H1 (cell line): ENCODE measurements around the gene PHOSPHO1. TPM values are rescaled to one million over a fixed set of nuclear protein-coding genes. Genes with fewer than 3 reads are reported as not detected.

Experiments used
- CTCF ChIA-PET: fragments of 300-600 bp; sonication (Branson Sonifier 250); formaldehyde crosslinking; loops from one replicate; lab custom pipeline; 2021; ENCODE audit not compliant: partially characterized antibody; lab: Charles Lee
- POLR2A ChIA-PET: fragments of 300-600 bp; sonication (Branson Sonifier 250); formaldehyde crosslinking; loops from one replicate; lab custom pipeline; 2021; ENCODE audit warnings: inconsistent platforms; ENCODE audit not compliant: partially characterized antibody; lab: Charles Lee
- DNase-seq, 2 experiments: peaks; one replicate each; pipeline versions ENCODE4 v3.0.0 to v3.0.0-alpha.2; 2010 to 2022; ENCODE audit warnings: low spot score in 2 of 2, low read depth in 1 of 2, mixed read lengths in 1 of 2
- FAIRE-seq: peaks from 2 replicates; lab custom pipeline; 2011; peaks lifted over from hg19 to GRCh38; lab: Jason Lieb, UNC
- H2AFZ ChIP-seq: 2 replicates; pipeline ENCODE4 v1.8.1; 2012; ENCODE audit warnings: low read length, inconsistent platforms
- H2AK5ac ChIP-seq: 2 replicates; pipeline ENCODE4 v1.6.1; 2013; ENCODE audit warnings: low read depth, low read length
- H2BK120ac ChIP-seq: replicated peaks from 2 replicates; pipeline ENCODE3; 2013; ENCODE audit warnings: low read depth, low read length, inconsistent platforms
- H2BK12ac ChIP-seq: 2 replicates; pipeline ENCODE4 v1.6.1; 2013; ENCODE audit warnings: low read depth, low read length
- H2BK15ac ChIP-seq: 2 replicates; pipeline ENCODE4 v1.6.1; 2013; ENCODE audit warnings: low read length
- H2BK20ac ChIP-seq: 2 replicates; pipeline ENCODE4 v1.6.1; 2013; ENCODE audit warnings: low read length
- H2BK5ac ChIP-seq: 2 replicates; pipeline ENCODE4 v1.6.1; 2013; ENCODE audit warnings: low read depth, low read length
- H3K14ac ChIP-seq: 2 replicates; pipeline ENCODE4 v1.6.1; 2013; ENCODE audit warnings: inconsistent platforms; ENCODE audit not compliant: insufficient read length
- H3K18ac ChIP-seq: 2 replicates; pipeline ENCODE4 v1.6.1; 2013; ENCODE audit warnings: low read length; ENCODE audit errors: extremely low read depth
- H3K23ac ChIP-seq: 2 replicates; pipeline ENCODE4 v1.6.1; 2013; ENCODE audit warnings: inconsistent platforms; ENCODE audit not compliant: insufficient read length
- H3K23me2 ChIP-seq: 2 replicates; pipeline ENCODE4 v1.6.1; 2013; ENCODE audit warnings: low read depth, low read length
- H3K27ac ChIP-seq: 2 replicates; pipeline ENCODE4 v1.6.1; 2011; ENCODE audit warnings: low read depth, low read length, inconsistent platforms
- H3K27me3 ChIP-seq, 4 experiments: replicated peaks in 1 of 4; 1 replicate in 1 of 4; 2 replicates in 3 of 4; pipeline versions ENCODE4 v1.6.1 to v1.8.1; 2011 to 2013; ENCODE audit warnings: low read length in 3 of 4, mild to moderate bottlenecking in 3 of 4, inconsistent platforms in 2 of 4, mixed read lengths in 2 of 4, moderate library complexity in 1 of 4; ENCODE audit not compliant: control insufficient read depth in 3 of 4, insufficient read depth in 3 of 4; ENCODE audit errors: extremely low read depth in 1 of 4
- H3K36me3 ChIP-seq, 4 experiments: 2 replicates each; pipeline versions ENCODE4 v1.6.1 to v1.8.1; 2011 to 2013; ENCODE audit warnings: mild to moderate bottlenecking in 4 of 4, low read length in 3 of 4, moderate library complexity in 2 of 4, control low read depth in 1 of 4, inconsistent platforms in 1 of 4; ENCODE audit not compliant: insufficient read depth in 4 of 4, control insufficient read depth in 2 of 4
- H3K4ac ChIP-seq: replicated peaks from 2 replicates; pipeline ENCODE3; 2013; ENCODE audit warnings: low read length, low read depth, mixed read lengths, inconsistent platforms; ENCODE audit not compliant: insufficient read length
- H3K4me1 ChIP-seq, 4 experiments: replicated peaks in 1 of 4; 1 replicate in 1 of 4; 2 replicates in 3 of 4; pipeline versions ENCODE4 v1.6.1 to v1.8.1; 2011 to 2013; ENCODE audit warnings: low read length in 3 of 4, inconsistent platforms in 2 of 4, mixed read lengths in 1 of 4; ENCODE audit not compliant: insufficient read depth in 4 of 4, control insufficient read depth in 3 of 4
- H3K4me2 ChIP-seq, 2 experiments: 2 replicates each; pipeline versions ENCODE4 v1.6.1 to v1.8.1; 2011 to 2013; ENCODE audit warnings: low read depth in 2 of 2, low read length in 2 of 2, control low read depth in 1 of 2, inconsistent platforms in 1 of 2, mild to moderate bottlenecking in 1 of 2; ENCODE audit not compliant: insufficient read depth in 1 of 2
- H3K4me3 ChIP-seq, 4 experiments: fragments of 200-600, 300-600 bp in 1 of 4; sonication (generic), shearing (Covaris generic), sonication (Bioruptor Twin) in 1 of 4; 2 replicates each; pipeline versions ENCODE4 v1.5.1 to v1.8.1; 2011 to 2016; ENCODE audit warnings: low read length in 4 of 4, low read depth in 3 of 4, control low read depth in 2 of 4, inconsistent platforms in 2 of 4, mild to moderate bottlenecking in 2 of 4, mixed read lengths in 1 of 4, moderate library complexity in 1 of 4; ENCODE audit not compliant: insufficient read depth in 2 of 4; ENCODE audit errors: extremely low read depth in 1 of 4
- H3K56ac ChIP-seq: replicated peaks from 2 replicates; pipeline ENCODE3; 2013; ENCODE audit warnings: low read depth, mild to moderate bottlenecking, mixed read lengths, low read length, inconsistent platforms; ENCODE audit not compliant: insufficient read length
- H3K79me1 ChIP-seq: 2 replicates; pipeline ENCODE4 v1.6.1; 2013; ENCODE audit warnings: low read depth, low read length, control low read depth
- H3K79me2 ChIP-seq, 2 experiments: 2 replicates each; pipeline versions ENCODE4 v1.6.1 to v1.8.1; 2012 to 2013; ENCODE audit warnings: low read length in 2 of 2, mild to moderate bottlenecking in 2 of 2, inconsistent platforms in 1 of 2; ENCODE audit not compliant: insufficient read depth in 2 of 2, control insufficient read depth in 1 of 2
- H3K9ac ChIP-seq, 4 experiments: replicated peaks in 1 of 4; 1 replicate in 1 of 4; 2 replicates in 3 of 4; pipeline versions ENCODE4 v1.6.1 to v1.8.1; 2011 to 2013; ENCODE audit warnings: low read depth in 3 of 4, low read length in 3 of 4, control low read depth in 2 of 4, mild to moderate bottlenecking in 2 of 4, moderate library complexity in 2 of 4, inconsistent platforms in 1 of 4; ENCODE audit errors: extremely low read depth in 1 of 4
- H3K9me3 ChIP-seq, 2 experiments: 2 replicates each; pipeline versions ENCODE4 v1.6.1 to v1.8.1; 2012 to 2013; ENCODE audit warnings: mild to moderate bottlenecking in 2 of 2, moderate library complexity in 2 of 2, control low read depth in 1 of 2, inconsistent platforms in 1 of 2, low read depth in 1 of 2, low read length in 1 of 2, mixed read lengths in 1 of 2; ENCODE audit not compliant: insufficient read depth in 2 of 2
- H4K20me1 ChIP-seq, 2 experiments: replicated peaks in 1 of 2; 2 replicates each; pipeline versions ENCODE3 to v1.8.1; 2011 to 2013; ENCODE audit warnings: inconsistent platforms in 2 of 2, low read length in 2 of 2, mild to moderate bottlenecking in 1 of 2; ENCODE audit not compliant: insufficient read depth in 2 of 2, control insufficient read depth in 1 of 2
- H4K5ac ChIP-seq: 2 replicates; pipeline ENCODE4 v1.6.1; 2013; ENCODE audit warnings: low read length, low read depth, mixed read lengths, inconsistent platforms; ENCODE audit not compliant: insufficient read length
- H4K8ac ChIP-seq: 2 replicates; pipeline ENCODE4 v1.8.0; 2013; ENCODE audit warnings: mild to moderate bottlenecking, moderate library complexity, low read length, inconsistent platforms; ENCODE audit not compliant: insufficient read depth; ENCODE audit errors: extremely low read depth
- H4K91ac ChIP-seq: replicated peaks from 2 replicates; pipeline ENCODE3; 2013; ENCODE audit warnings: low read length, mixed read lengths, inconsistent platforms; ENCODE audit not compliant: insufficient read length
- CHD1 ChIP-seq: IDR thresholded peaks from 2 replicates; pipeline ENCODE4 v1.6.1; 2012; ENCODE audit warnings: low read depth, low read length, improper control_type of control experiment
- CTBP2 ChIP-seq: IDR thresholded peaks from 2 replicates; pipeline ENCODE4 v1.7.0; 2011; ENCODE audit warnings: borderline replicate concordance, mild to moderate bottlenecking, moderate library complexity, mixed read lengths, low read length; ENCODE audit not compliant: insufficient read depth, insufficient read length
- CTCF ChIP-seq, 3 experiments: IDR thresholded peaks; 1 replicate in 2 of 3; 2 replicates in 1 of 3; pipeline versions ENCODE4 v1.5.1 to v1.6.1; 2011; ENCODE audit warnings: low read length in 3 of 3, mild to moderate bottlenecking in 3 of 3, inconsistent platforms in 2 of 3, low read depth in 1 of 3, moderate library complexity in 1 of 3; ENCODE audit not compliant: insufficient read depth in 1 of 3; ENCODE audit errors: control extremely low read depth in 1 of 3
- KDM1A ChIP-seq: fragments of 200-600, 300-600 bp; sonication (generic); IDR thresholded peaks from 2 replicates; pipeline ENCODE4 v1.7.1; 2016; ENCODE audit warnings: mild to moderate bottlenecking, low read length, borderline replicate concordance
- PHF8 ChIP-seq: fragments of 200-600 bp; sonication (generic); conservative IDR thresholded peaks from 2 replicates; pipeline ENCODE4 v1.7.1; 2012; ENCODE audit warnings: low read depth, mild to moderate bottlenecking, inconsistent platforms, low read length, moderate library complexity
- POU5F1 ChIP-seq: IDR thresholded peaks from 2 replicates; pipeline ENCODE4 v1.6.1; 2011; ENCODE audit warnings: low read depth, mild to moderate bottlenecking, low read length, moderate library complexity
- RBBP5 ChIP-seq: IDR thresholded peaks from 2 replicates; pipeline ENCODE4 v1.7.1; 2012; ENCODE audit warnings: low read depth, mild to moderate bottlenecking, inconsistent platforms, low read length, moderate library complexity, borderline replicate concordance
- SIX5 ChIP-seq: IDR thresholded peaks from 2 replicates; pipeline ENCODE4 v1.6.1; 2011; ENCODE audit warnings: mild to moderate bottlenecking, low read depth, low read length
- WGBS, 2 experiments: shearing (Covaris generic) in 1 of 2; methylation state at CpG; one replicate each; pipeline versions ENCODE4 v1.1.6 to v1.1.7; 2013 to 2015; ENCODE audit warnings: low lambda C conversion rate in 2 of 2, mixed read lengths in 2 of 2, inconsistent platforms in 1 of 2, low coverage in 1 of 2, missing lambda C conversion rate in 1 of 2; ENCODE audit not compliant: insufficient replicate concordance in 2 of 2, insufficient coverage in 1 of 2, insufficient read length in 1 of 2; ENCODE audit errors: extremely low coverage in 1 of 2, missing lambda C conversion rate in 1 of 2; 5-methylcytosine and 5-hydroxymethylcytosine counted together
- polyA plus RNA-seq, 7 experiments: library from polyadenylated mRNA; depleted of rRNA in 3 of 7; stranded (reverse) in 5 of 7; unstranded in 2 of 7; fragments of >200 nt in 5 of 7; fragments of 200-250 nt in 2 of 7; gene quantifications; 1 replicate in 5 of 7; 2 replicates in 1 of 7; 4 replicates in 1 of 7; pipeline versions ENCODE4 v1.2.1 to v1.2.3, GENCODE V29; 2011 to 2013; ENCODE audit warnings: missing spikeins in 2 of 7, mixed read lengths in 2 of 7
- total RNA-seq: library from RNA; stranded (reverse); fragmentation: NEBNext Ultra II Directional; extraction: Animal tissue kit (Norgen Biotek cat#: 25700); gene quantifications from 2 replicates; pipeline ENCODE4 v1.2.1, GENCODE V29; 2021
- TF ChIP-seq, protein P1 (sequence below): IDR thresholded peaks from 2 replicates; pipeline ENCODE4 v1.6.1; 2012; ENCODE audit warnings: inconsistent platforms

The PHOSPHO1 gene
- total and polyA plus RNA-seq, 2 of the 8 experiments (the other 6 are each of a cell fraction or from before 2014, with no cell fraction given) = 0.34 to 0.45 TPM

DNA sequence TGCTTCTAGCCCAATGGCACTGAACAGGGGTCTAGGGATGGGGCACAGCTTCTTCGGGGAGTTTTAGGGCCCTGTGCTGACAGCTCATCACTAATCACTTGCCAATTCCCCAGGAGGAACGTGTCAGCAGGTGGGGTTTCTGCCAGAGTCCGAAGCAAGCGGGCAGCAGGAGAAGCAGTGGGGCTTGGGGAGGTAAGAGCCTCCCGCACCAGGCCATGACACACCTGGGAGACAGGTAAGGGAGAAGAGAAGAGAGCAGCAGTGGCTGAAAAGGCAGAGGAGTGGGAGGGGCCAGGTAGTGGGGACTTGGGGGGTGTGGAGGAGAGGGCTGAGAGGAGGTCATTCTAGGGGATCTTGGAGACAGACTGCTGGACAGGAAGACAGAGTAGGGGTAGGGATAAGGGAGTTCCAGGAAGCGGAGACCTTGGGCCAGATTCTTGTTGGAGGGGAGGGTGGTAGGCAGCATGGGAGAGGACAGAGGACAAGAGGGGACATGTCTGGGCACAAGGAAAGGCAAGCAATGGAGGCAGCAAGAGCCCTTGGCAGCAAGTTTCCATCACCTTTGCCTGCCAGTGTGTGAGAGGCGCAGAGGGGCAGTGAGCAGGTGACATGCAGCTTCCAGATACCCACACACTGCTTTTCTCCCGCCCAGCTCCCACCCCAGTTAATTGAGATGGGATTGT, 4.9 kb downstream of the PHOSPHO1 start:
- Histone ChIP-seq H3K9ac (no peak overlapping the region), H2BK20ac (peak overlapping the region; percentile 61; the same call in 1 of the 2 replicates), H4K20me1 (peaks cover 0 to 3% of the 10 kb centered on the region in 2 experiments), H2BK15ac (peak overlapping the region; percentile 97), H3K79me1 (no peaks in the 10 kb centered on the region), H3K4me3 (no peak overlapping the region), H3K23me2 (peaks cover 24% of the 10 kb centered on the region; the same call in 1 of the 2 replicates), H3K4me1 (peaks cover 0 to 8% (median 6%) of the 10 kb centered on the region in 4 experiments; a peak in 3 of 7 replicates), H3K4ac (no peak overlapping the region), H4K8ac (no peak overlapping the region), H3K27ac (no peak overlapping the region), H3K9me3 (no peaks in the 10 kb centered on the region), H4K91ac (no peak overlapping the region), H2BK120ac (no peak overlapping the region), H3K36me3 (no peaks in the 10 kb centered on the region), H2BK5ac (no peak overlapping the region), H3K4me2 (no peak overlapping the region; a peak in 1 of 4 replicates), H3K79me2 (no peaks in the 10 kb centered on the region), H2BK12ac (peak overlapping the region; percentile 81; the same call in 1 of the 2 replicates), H3K23ac (no peak overlapping the region), H4K5ac (no peak overlapping the region), H3K27me3 (peaks cover 22 to 71% (median 58%) of the 10 kb centered on the region in 4 experiments), H3K14ac (no peak overlapping the region), H2AFZ (no peak overlapping the region), H3K18ac (no peak overlapping the region), H2AK5ac (0 out of 2 replicates have a peak overlapping the region, but pooled peaks have one; percentile 75), H3K56ac (no peak overlapping the region)
- CTCF ChIA-PET = interaction anchor here (0.6 to 6.5 kb wide), 11 partner anchors 7 to 331 kb away, joined by 3 to 43 read pairs (median 5); no protein-coding TSS in a partner anchor
- FAIRE-seq (no peak), DNase-seq (no peak)
- 86% methylated on average over 8 of the region's 8 CpGs; no CpG with 5 or more reads in 1 of the 2 experiments for WGBS, 2 experiments
- POLR2A ChIA-PET = interaction anchor here (1.5 to 2.6 kb wide), 3 partner anchors 14 to 33 kb away, joined by 3 to 13 read pairs (median 7); no protein-coding TSS in a partner anchor
- TF ChIP-seq CTCF (IDR thresholded peaks at IDR 0.05; ENCODE audit: control extremely low read depth in 1 of 3, insufficient read depth in 1 of 3, low read depth in 1 of 3, low read length in 3 of 3) = no peak
- TF ChIP-seq PHF8 = no peak
- no peak for TF ChIP-seq CTBP2
- TF ChIP-seq, protein P1, sequence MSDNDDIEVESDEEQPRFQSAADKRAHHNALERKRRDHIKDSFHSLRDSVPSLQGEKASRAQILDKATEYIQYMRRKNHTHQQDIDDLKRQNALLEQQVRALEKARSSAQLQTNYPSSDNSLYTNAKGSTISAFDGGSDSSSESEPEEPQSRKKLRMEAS = no peak
- no peak for TF ChIP-seq SIX5
- no peak for TF ChIP-seq KDM1A
- no peak for TF ChIP-seq CHD1
- TF ChIP-seq RBBP5 = no peak
- TF ChIP-seq POU5F1 = no peak
